ENCODE results near the gene ROS1. TPM values are rescaled to one million over a fixed set of nuclear protein-coding genes. Genes with fewer than 3 reads are reported as not detected.
A peak's percentile ranks its signal among the peaks of the same experiment; 100 is the strongest.
"Not testable (repeated sequence)": the region's sequence is repeated elsewhere in the genome, so short reads cannot be mapped to it uniquely, and the experiment has no call there.

The ROS1 gene
- total RNA-seq, 1 donor from 2014 or later: 0.05 TPM

GRCh38 chr6:117266257-117267053 lies 159.3 kb downstream of the ROS1 start:
- no peak for DNase-seq (ENCODE audit: low spot score)

GRCh38 chr6:117265410-117266256 lies 160.1 kb downstream of the ROS1 start, which contains the start of gene VGLL2:
VGLL2 (plus strand) TSS chr6:117265558; CDS start chr6:117265764, 206 bp downstream.
- DNase-seq (ENCODE audit: low spot score): peak; percentile 46

DNA sequence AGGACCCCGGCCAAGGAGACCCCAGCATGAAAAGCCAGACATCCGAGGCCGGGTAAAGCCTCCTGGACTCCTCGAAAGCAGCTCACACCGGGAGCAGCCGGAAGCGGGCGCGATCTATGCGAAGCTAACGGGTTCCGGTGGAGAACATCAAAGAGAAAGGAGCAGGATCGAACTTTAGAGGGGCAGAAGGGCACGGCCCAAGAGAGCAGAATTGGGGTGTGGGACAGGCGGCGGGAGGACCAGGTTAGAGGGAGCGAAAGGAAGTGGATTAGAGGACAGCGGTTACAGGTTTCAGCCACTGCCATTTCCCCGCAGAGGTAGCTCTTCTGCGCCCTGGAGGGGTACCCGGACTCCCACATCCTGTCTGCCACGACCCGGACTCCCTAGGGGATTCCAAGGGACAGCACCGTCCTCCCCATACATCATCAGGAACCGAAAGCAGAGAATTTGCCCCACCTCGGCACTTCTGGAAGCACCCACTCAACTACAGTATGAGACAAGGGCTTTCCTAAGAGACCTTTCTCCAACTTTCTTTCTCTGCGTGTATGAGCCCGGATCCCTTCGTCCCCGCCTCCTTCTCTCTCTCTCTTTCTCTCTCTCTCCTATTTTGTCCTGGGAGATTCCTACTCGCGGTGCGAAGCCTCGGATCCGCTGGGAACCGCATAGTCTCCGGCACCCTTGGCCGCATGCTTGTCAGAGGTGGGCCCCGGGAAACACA lies 160.9 kb downstream of the ROS1 start:
- DNase-seq (ENCODE audit: low spot score): no peak

- DNase-seq (ENCODE audit: low spot score): no peak
Measured at GRCh38 chr6:117264369-117264691, 161.4 kb downstream of the ROS1 start.

DNA sequence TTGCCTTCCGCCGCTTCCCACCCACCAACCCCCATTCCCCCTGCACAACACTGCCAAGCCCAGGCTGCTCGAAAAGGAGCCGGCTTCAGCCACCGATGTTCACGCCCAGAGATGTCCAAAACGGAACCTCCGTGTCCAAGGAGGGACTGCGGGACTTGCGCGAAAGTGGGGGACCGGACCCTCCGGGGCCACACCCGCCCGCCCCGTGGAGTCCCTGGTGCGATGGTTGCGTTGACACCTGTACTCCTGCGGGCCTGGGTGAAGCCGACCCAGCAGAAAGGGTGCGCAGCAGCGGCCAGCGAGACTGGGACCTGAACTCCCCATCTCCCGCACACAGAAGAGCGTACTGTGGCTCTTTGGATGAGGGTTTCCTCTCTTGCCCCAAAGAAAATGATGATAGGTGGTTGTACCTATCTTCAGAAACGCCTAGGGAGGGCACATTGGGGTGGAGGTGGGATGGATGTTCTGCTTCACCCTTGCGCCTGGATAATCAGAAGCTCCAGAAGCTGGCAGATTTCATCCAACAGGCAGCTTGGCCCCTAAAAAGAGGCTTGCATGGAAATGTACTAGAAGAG lies 162.3 kb downstream of the ROS1 start:
- no peak for DNase-seq (ENCODE audit: low spot score)

DNA sequence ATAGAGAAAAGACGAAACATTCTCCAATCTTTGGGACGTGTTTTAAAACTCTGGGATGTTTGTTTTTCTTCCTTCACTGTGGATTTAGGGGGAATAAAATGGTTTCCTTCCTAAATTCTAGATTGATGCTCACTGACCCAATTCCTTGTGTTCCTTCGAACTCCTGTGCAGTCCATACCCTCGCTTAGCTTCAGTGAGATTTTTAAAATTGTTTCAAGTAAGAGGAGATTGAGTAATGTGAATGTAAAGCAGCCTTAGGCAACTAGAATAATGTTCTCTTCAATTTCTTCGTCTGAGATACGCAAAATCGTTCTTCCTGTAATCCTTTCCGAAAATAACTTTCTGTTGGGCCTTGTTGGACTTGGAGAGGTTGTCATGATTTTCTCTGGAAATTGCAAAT lies 162.9 kb downstream of the ROS1 start:
- DNase-seq (ENCODE audit: low spot score): no peak

DNA sequence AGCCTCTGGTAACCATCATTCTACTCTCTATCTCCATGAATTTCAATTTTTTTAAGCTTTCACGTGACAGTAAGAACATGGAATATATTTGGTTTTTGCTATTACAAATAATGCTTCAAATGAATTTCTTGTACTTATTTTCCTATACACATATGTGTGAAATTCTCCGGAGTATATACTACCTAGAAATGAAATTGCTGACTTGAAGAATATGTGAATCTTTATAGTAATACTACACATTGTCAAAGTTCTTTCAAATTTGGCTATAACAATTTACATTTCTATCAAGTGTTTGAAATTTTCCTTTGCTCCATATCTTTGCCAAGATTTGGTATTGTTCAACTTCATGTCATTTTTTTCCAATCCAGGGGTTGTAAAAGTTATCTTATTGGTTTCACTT lies 172.0 kb downstream of the ROS1 start:
- DNase-seq (ENCODE audit: low spot score): no peak

- DNase-seq (ENCODE audit: low spot score): not testable (repeated sequence)
Measured at GRCh38 chr6:117244979-117245378, 180.8 kb downstream of the ROS1 start.

GRCh38 chr6:117244571-117244970 lies 181.2 kb downstream of the ROS1 start:
- not testable (repeated sequence) for DNase-seq (ENCODE audit: low spot score)

Other genes with a start within 250 kb of the ROS1 start
- gene VGLL2, start 160.4 kb downstream of the ROS1 start, total RNA-seq: not detected
- 18.4 TPM for gene DCBLD1, start 56.7 kb upstream of the ROS1 start, total RNA-seq
- gene GOPC, start 176.6 kb upstream of the ROS1 start, total RNA-seq: 28.6 TPM
- gene NUS1, start 249.5 kb upstream of the ROS1 start, total RNA-seq: 35.3 TPM